ENCODE data around the gene SLC7A5. TPM values are rescaled to one million over a fixed set of nuclear protein-coding genes. Genes with fewer than 3 reads are reported as not detected.
A peak's percentile ranks its signal among the peaks of the same experiment; 100 is the strongest.

SLC7A5 gene
- total and polyA plus RNA-seq, 2 of the 13 experiments (the other 11 are each of a cell fraction or from before 2014, with no cell fraction given) = 79.6 to 155 TPM

DNA sequence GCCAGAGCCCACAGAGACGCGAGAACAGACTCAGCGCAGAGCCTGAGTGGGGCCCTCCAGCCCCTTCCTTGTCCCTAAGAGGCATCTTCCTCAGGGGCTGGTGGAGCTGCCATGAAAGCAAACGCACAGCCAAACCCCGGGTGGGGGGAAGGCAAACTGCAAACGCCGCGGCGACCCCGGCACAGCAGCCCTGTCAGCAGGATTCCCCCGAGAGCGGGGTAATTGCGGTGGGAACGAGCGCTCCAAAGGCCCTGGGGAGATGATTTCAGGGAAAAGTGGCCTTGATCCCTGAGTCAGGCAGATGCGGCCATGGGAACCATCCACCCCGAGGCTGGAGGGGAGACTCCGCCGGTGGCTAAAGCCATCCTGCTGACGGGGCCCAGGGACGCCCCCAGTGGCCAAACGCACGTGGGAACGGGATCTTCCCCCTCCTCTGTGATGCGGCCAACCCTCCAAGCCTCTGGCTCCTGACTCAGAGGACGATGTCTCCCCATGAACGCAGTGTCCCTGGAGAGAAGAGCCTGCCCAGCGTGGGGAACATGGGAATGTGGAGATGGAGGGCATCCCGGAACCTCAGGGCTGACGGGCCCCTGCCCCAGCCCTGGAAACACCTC, 25.1 kb downstream of the SLC7A5 start (continued):
- TF ChIP-seq, protein P1, sequence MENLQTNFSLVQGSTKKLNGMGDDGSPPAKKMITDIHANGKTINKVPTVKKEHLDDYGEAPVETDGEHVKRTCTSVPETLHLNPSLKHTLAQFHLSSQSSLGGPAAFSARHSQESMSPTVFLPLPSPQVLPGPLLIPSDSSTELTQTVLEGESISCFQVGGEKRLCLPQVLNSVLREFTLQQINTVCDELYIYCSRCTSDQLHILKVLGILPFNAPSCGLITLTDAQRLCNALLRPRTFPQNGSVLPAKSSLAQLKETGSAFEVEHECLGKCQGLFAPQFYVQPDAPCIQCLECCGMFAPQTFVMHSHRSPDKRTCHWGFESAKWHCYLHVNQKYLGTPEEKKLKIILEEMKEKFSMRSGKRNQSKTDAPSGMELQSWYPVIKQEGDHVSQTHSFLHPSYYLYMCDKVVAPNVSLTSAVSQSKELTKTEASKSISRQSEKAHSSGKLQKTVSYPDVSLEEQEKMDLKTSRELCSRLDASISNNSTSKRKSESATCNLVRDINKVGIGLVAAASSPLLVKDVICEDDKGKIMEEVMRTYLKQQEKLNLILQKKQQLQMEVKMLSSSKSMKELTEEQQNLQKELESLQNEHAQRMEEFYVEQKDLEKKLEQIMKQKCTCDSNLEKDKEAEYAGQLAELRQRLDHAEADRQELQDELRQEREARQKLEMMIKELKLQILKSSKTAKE (CRISPR knock-in tag; IDR thresholded peaks at IDR 0.05; ENCODE audit: borderline replicate concordance) = no peak
- TF ChIP-seq HES4 (CRISPR knock-in tag; IDR thresholded peaks at IDR 0.05; ENCODE audit: borderline replicate concordance) (peak; percentile 69; the same call in 1 of the 2 replicates), U2AF1 (optimal IDR thresholded peaks at IDR 0.05; ENCODE audit: low read depth, low read length) (no peak), RAD21 (CRISPR knock-in tag; IDR thresholded peaks at IDR 0.05) (peak; percentile 17; the same call in 1 of the 2 replicates)
- TF ChIP-seq, protein P2, sequence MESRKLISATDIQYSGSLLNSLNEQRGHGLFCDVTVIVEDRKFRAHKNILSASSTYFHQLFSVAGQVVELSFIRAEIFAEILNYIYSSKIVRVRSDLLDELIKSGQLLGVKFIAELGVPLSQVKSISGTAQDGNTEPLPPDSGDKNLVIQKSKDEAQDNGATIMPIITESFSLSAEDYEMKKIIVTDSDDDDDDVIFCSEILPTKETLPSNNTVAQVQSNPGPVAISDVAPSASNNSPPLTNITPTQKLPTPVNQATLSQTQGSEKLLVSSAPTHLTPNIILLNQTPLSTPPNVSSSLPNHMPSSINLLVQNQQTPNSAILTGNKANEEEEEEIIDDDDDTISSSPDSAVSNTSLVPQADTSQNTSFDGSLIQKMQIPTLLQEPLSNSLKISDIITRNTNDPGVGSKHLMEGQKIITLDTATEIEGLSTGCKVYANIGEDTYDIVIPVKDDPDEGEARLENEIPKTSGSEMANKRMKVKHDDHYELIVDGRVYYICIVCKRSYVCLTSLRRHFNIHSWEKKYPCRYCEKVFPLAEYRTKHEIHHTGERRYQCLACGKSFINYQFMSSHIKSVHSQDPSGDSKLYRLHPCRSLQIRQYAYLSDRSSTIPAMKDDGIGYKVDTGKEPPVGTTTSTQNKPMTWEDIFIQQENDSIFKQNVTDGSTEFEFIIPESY (CRISPR knock-in tag; IDR thresholded peaks at IDR 0.05) = peak; percentile 92
- TF ChIP-seq, protein P3, sequence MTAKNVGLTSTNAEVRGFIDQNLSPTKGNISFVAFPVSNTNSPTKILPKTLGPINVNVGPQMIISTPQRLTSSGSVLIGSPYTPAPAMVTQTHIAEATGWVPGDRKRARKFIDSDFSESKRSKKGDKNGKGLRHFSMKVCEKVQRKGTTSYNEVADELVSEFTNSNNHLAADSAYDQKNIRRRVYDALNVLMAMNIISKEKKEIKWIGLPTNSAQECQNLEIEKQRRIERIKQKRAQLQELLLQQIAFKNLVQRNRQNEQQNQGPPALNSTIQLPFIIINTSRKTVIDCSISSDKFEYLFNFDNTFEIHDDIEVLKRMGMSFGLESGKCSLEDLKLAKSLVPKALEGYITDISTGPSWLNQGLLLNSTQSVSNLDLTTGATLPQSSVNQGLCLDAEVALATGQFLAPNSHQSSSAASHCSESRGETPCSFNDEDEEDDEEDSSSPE (CRISPR knock-in tag; IDR thresholded peaks at IDR 0.05) = 0 out of 2 replicates have a peak, but pooled peaks have one; percentile 27
- TF ChIP-seq, protein P4, sequence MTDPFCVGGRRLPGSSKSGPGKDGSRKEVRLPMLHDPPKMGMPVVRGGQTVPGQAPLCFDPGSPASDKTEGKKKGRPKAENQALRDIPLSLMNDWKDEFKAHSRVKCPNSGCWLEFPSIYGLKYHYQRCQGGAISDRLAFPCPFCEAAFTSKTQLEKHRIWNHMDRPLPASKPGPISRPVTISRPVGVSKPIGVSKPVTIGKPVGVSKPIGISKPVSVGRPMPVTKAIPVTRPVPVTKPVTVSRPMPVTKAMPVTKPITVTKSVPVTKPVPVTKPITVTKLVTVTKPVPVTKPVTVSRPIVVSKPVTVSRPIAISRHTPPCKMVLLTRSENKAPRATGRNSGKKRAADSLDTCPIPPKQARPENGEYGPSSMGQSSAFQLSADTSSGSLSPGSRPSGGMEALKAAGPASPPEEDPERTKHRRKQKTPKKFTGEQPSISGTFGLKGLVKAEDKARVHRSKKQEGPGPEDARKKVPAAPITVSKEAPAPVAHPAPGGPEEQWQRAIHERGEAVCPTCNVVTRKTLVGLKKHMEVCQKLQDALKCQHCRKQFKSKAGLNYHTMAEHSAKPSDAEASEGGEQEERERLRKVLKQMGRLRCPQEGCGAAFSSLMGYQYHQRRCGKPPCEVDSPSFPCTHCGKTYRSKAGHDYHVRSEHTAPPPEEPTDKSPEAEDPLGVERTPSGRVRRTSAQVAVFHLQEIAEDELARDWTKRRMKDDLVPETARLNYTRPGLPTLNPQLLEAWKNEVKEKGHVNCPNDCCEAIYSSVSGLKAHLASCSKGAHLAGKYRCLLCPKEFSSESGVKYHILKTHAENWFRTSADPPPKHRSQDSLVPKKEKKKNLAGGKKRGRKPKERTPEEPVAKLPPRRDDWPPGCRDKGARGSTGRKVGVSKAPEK (CRISPR knock-in tag; IDR thresholded peaks at IDR 0.05; ENCODE audit: borderline replicate concordance) = 0 out of 2 replicates have a peak, but pooled peaks have one; percentile 44
- TF ChIP-seq, protein P5, sequence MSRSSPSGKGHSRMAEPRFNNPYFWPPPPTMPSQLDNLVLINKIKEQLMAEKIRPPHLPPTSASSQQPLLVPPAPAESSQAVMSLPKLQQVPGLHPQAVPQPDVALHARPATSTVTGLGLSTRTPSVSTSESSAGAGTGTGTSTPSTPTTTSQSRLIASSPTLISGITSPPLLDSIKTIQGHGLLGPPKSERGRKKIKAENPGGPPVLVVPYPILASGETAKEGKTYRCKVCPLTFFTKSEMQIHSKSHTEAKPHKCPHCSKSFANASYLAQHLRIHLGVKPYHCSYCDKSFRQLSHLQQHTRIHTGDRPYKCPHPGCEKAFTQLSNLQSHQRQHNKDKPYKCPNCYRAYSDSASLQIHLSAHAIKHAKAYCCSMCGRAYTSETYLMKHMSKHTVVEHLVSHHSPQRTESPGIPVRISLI (CRISPR knock-in tag; IDR thresholded peaks at IDR 0.05; ENCODE audit: borderline replicate concordance) = no peak
